ENCODE data around the gene PIK3R2. TPM values are rescaled to one million over a fixed set of nuclear protein-coding genes. Genes with fewer than 3 reads are reported as not detected.

The PIK3R2 gene
- total and polyA plus RNA-seq, 2 of the 8 experiments (the other 6 are each of a cell fraction or from before 2014, with no cell fraction given), result 21.7 to 57.1 TPM

GRCh38 chr19:18190278-18190677, 37.3 kb downstream of the PIK3R2 start:
- ChIA-PET POLR2A (ENCODE audit: partially characterized antibody) (interaction anchor here (0.7 to 1.5 kb wide), 2 partner anchors 80 to 1040 kb away, joined by 3 to 4 read pairs; no protein-coding TSS in a partner anchor), CTCF (ENCODE audit: partially characterized antibody) (interaction anchor here (0.9 to 2.0 kb wide), 3 partner anchors 42 to 89 kb away, joined by 4 to 9 read pairs (median 4); no protein-coding TSS in a partner anchor)
- no peak overlapping the region for H3K9ac ChIP-seq (replicated peaks in 1 of 4; ENCODE audit: extremely low read depth in 1 of 4, low read depth in 3 of 4, low read length in 3 of 4)
- H4K91ac ChIP-seq (replicated peaks; ENCODE audit: insufficient read length, low read length), result no peak overlapping the region
- H3K23me2 ChIP-seq (ENCODE audit: low read depth, low read length), result peaks cover 10% of the 10 kb centered on the region
- no peak overlapping the region for H2BK12ac ChIP-seq (ENCODE audit: low read depth, low read length)
- H3K79me2 ChIP-seq (ENCODE audit: control insufficient read depth in 1 of 2, insufficient read depth in 2 of 2, low read length in 2 of 2), result peaks cover 0 to 4% of the 10 kb centered on the region in 2 experiments; a peak in 1 of 4 replicates
- peaks cover 3 to 12% of the 10 kb centered on the region in 2 experiments for H4K20me1 ChIP-seq (replicated peaks in 1 of 2; ENCODE audit: control insufficient read depth in 1 of 2, insufficient read depth in 2 of 2, low read length in 2 of 2)
- no peaks in the 10 kb centered on the region for H3K27me3 ChIP-seq (replicated peaks in 1 of 4; ENCODE audit: control insufficient read depth in 3 of 4, extremely low read depth in 1 of 4, insufficient read depth in 3 of 4, low read length in 3 of 4)
- H2AFZ ChIP-seq (ENCODE audit: low read length), result no peak overlapping the region
- no peak overlapping the region for H2BK5ac ChIP-seq (ENCODE audit: low read depth, low read length)
- no peak overlapping the region for H3K4me3 ChIP-seq (ENCODE audit: extremely low read depth in 1 of 4, insufficient read depth in 2 of 4, low read depth in 3 of 4, low read length in 4 of 4)
- no peak overlapping the region for H3K27ac ChIP-seq (ENCODE audit: low read depth, low read length)
- H3K79me1 ChIP-seq (ENCODE audit: low read depth, low read length), result peaks cover 6% of the 10 kb centered on the region; the same call in 1 of the 2 replicates
- H2BK20ac ChIP-seq (ENCODE audit: low read length), result no peak overlapping the region
- no peak overlapping the region for H3K4me2 ChIP-seq (ENCODE audit: insufficient read depth in 1 of 2, low read depth in 2 of 2, low read length in 2 of 2)
- no peak overlapping the region; the same call in 1 of the 2 replicates for H4K8ac ChIP-seq (ENCODE audit: extremely low read depth, insufficient read depth, low read length)
- H3K23ac ChIP-seq (ENCODE audit: insufficient read length), result no peak overlapping the region
- H4K5ac ChIP-seq (ENCODE audit: insufficient read length, low read depth, low read length), result no peak overlapping the region
- H3K56ac ChIP-seq (replicated peaks; ENCODE audit: insufficient read length, low read depth, low read length), result no peak overlapping the region
- no peak overlapping the region for H3K18ac ChIP-seq (ENCODE audit: extremely low read depth, low read length)
- FAIRE-seq, result no peak
- no peak overlapping the region for H2BK120ac ChIP-seq (replicated peaks; ENCODE audit: low read depth, low read length)
- no peak overlapping the region for H2AK5ac ChIP-seq (ENCODE audit: low read depth, low read length)
- H3K14ac ChIP-seq (ENCODE audit: insufficient read length), result no peak overlapping the region
- H3K36me3 ChIP-seq (ENCODE audit: control insufficient read depth in 2 of 4, insufficient read depth in 4 of 4, low read length in 3 of 4), result no peaks in the 10 kb centered on the region
- H3K4me1 ChIP-seq (replicated peaks in 1 of 4; ENCODE audit: control insufficient read depth in 3 of 4, insufficient read depth in 4 of 4, low read length in 3 of 4), result peaks cover 6 to 14% (median 10%) of the 10 kb centered on the region in 4 experiments
- 90% methylated on average over 4 of the region's 4 CpGs; no CpG with 5 or more reads in 1 of the 2 experiments for whole genome bisulfite sequencing, 2 experiments (ENCODE audit: extremely low coverage in 1 of 2, insufficient coverage in 1 of 2, insufficient read length in 1 of 2, insufficient replicate concordance in 2 of 2, low coverage in 1 of 2, low lambda C conversion rate in 2 of 2, missing lambda C conversion rate in 1 of 2)
- H2BK15ac ChIP-seq (ENCODE audit: low read length), result no peak overlapping the region
- TF ChIP-seq EP300 (IDR thresholded peaks at IDR 0.05; ENCODE audit: borderline replicate concordance in 1 of 2, low read depth in 2 of 2, low read length in 2 of 2), result no peak
- TF ChIP-seq NRF1 (IDR thresholded peaks at IDR 0.05; ENCODE audit: low read depth, low read length), result no peak
- TF ChIP-seq HDAC2 (IDR thresholded peaks at IDR 0.05; ENCODE audit: borderline replicate concordance in 1 of 2, low read depth in 2 of 2, low read length in 2 of 2), result no peak
- TF ChIP-seq SIN3A (conservative IDR thresholded peaks at IDR 0.05 in 1 of 2, IDR thresholded peaks at IDR 0.05 in 1 of 2; ENCODE audit: low read depth in 1 of 2, low read length in 2 of 2), result no peak
- TF ChIP-seq E2F6 (IDR thresholded peaks at IDR 0.05), result no peak
- no peak for TF ChIP-seq MAFK (IDR thresholded peaks at IDR 0.05; ENCODE audit: low read depth, low read length)
- no peak for TF ChIP-seq SP1 (IDR thresholded peaks at IDR 0.05; ENCODE audit: low read depth, low read length)
- no peak for TF ChIP-seq RXRA (IDR thresholded peaks at IDR 0.05; ENCODE audit: insufficient read depth, low read depth, low read length)
- TF ChIP-seq RBBP5 (IDR thresholded peaks at IDR 0.05; ENCODE audit: borderline replicate concordance, low read depth, low read length), result no peak
- TF ChIP-seq GABPA (IDR thresholded peaks at IDR 0.05; ENCODE audit: borderline replicate concordance, insufficient read depth, low read length), result no peak
- DNase-seq (ENCODE audit: low read depth in 1 of 2, low spot score in 2 of 2), result no peak
- H3K4ac ChIP-seq (replicated peaks; ENCODE audit: insufficient read length, low read depth, low read length), result no peak overlapping the region
- H3K9me3 ChIP-seq (ENCODE audit: insufficient read depth in 2 of 2, low read depth in 1 of 2, low read length in 1 of 2), result no peaks in the 10 kb centered on the region
